HG02870 (cell line): ENCODE data around the gene RPS2.
"Not testable (repeated sequence)": the region's sequence is repeated elsewhere in the genome, so short reads cannot be mapped to it uniquely, and the experiment has no call there.

Source experiments
- ATAC-seq: cut with Tn5 transposase; IDR thresholded peaks from one replicate; pipeline ENCODE4 v1.9.1; 2021; ENCODE audit warnings: mild to moderate bottlenecking, moderate library complexity; ENCODE audit not compliant: unreplicated experiment

Gene RPS2

DNA sequence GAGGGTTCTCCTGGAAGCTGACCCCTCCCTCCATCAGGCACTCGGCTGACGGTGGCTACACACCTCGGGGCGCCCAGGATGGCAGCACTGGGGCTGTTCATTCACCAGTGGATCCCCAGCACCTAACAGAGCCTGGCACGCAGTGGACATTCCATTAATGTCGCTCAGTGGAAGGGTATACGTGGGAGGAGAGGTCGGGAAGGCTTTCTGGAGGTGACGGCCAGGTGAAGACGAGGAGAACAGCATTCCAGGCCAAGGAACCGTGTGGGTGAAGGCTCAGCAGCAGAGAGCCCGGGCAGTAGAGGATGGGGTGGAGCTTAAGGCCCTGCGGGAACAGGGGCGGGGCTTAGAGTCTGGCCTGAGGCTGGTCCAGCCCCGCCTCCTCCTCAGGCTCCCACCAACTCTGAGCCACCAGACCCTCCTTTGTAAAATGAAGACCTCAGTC lies 43.9 kb downstream of the RPS2 start:
- ATAC-seq, result no peak

DNA sequence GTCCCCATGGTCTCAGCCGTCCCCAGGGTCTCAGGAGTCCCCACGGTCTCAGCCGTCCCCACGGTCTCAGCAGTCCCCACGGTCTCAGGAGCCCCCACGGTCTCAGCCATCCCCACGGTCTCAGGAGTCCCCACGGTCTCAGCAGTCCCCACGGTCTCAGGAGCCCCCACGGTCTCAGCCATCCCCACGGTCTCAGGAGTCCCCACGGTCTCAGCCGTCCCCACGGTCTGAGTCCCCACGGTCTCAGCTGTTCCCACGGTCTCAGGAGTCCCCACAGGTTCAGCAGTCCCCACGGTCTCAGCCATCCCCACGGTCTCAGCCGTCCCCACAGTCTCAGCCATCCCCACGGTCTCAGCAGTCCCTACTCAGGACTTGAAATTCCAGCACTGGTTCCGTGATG lies 44.5 kb downstream of the RPS2 start:
- ATAC-seq, result not testable (repeated sequence)

- no peak for ATAC-seq
Observed at GRCh38 chr16:1919327-1919998, 45.2 kb downstream of the RPS2 start.

- ATAC-seq, result no peak
Observed at GRCh38 chr16:1918351-1919326, 46.0 kb downstream of the RPS2 start, which contains the start of gene HS3ST6. Gene HS3ST6, minus strand, starts transcription at chr16:1918415. Its CDS starts 92 bp downstream, at chr16:1918323.

DNA sequence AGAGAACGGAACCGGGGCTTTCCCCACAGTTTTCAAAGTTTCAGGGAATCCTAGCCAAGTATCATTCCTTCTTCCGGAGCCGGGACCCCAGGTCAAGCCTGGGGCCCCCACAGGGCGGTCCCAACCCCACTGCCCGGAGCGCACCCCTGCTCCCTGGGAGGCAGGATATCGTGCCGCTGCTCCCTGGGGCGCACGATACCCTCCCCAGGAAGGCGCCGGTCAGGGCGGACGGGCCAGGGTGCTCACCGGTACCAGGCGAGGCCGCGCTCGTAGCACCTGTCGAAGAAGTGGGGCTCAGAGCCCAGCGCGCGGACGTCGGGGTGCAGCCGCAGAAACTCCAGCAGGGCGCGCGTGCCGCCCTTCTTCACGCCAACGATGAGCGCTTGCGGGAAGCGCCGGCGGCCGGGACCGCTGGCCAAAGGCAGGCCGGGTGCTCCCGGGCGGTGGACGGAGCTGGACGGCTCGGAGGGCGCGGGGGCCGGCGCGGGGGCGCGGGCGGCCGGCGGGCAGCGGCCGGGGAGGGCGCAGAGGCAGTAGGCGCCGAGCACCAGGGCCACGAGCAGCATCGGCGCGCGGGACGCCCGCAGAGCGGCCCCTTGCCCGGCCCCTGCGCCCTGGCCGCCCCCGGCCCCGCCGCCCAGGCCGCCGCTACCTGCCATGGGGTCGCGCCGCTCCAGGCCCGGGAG lies 46.8 kb downstream of the RPS2 start:
- no peak for ATAC-seq

GRCh38 chr16:1917056-1917664 lies 47.5 kb downstream of the RPS2 start:
- no peak for ATAC-seq

DNA sequence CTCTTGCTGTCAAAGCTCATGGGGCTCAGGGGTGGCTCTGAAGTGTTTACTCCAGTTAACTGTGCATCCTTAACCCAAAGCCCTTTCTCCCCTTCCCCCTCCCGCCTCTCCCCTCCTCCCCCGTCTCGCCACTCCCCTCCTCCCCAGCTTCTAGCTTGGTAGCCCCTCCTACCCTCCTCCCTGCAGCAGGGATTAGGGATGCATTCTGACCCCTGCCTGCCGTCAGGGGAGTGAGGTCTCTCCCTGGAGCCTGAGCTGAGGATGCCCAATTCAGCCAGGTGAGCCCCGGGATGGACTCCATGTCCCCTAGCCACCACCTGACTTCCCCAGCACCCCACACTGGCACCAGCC lies 48.0 kb downstream of the RPS2 start:
- no peak for ATAC-seq

DNA sequence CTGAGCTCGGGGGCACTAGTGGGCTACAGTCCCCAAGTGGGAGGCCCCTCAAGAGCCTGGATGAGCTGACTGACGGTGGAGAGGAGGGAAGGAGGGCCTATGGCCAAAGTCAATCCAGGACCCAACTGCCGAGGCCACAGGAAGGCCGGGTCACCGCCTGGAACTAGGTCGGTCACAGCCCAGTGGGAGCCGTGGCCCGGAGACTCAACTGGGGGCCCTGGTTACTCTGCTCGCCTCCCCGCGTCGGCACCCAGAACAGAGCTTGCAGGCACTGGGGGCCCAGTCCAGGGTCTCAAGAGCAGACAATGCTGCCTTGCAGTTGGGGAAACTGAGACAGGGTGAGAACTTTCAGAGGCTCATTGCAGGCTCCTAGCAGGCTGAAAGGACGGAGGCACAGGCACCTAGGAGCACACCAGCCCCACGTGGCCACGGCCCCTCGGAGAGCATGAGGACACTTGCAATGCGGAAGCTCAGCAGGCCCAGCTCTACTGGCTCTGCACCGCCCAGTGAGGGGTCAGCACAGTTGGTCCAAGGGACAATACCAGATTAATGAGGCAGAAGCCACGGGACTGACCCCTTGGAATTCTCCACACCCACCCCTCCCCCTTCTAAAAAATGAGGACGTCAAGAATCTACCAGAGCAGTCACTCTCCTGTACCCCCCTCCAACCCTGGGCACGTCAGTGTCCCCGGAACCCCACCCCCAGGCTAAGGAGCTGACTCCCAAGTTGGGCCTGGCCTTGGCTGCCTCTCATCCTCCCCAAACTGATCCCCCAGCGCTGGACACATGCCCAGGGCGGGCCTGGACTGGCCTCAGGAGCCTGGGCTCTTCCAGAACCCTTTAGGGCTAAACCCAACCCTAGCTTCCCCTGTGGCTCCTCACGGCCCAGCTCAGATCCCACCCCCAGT lies 48.6 kb downstream of the RPS2 start:
- no peak for ATAC-seq

GRCh38 chr16:1914988-1915387 lies 49.6 kb downstream of the RPS2 start:
- no peak for ATAC-seq

DNA sequence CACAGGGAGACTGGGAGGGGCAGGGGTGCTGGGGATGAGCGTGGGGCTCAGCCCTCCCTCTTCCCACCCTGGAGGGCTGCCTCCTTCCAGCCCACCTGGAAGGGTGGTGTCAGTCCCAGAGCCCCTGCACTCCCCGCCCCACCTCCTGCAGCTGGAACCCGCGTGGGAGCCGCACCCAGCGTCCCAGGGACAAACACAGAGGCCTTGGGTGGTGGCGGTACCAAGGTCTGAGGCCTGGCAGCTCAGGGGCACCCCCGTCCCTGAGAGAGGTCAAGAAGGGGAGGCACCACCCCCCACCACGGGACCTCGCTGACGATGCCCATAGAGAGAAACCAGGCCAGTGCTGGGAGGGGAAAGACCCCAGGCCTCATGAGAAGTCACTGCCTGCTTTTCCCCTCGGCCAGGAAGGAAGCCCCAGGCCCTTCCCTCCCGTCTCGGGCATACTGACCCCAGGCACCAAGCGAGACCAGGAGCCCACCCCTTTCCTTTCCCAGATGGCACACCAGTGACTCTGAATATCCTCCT lies 50.5 kb downstream of the RPS2 start:
- ATAC-seq, result no peak

- ATAC-seq, result no peak
Observed at GRCh38 chr16:1913327-1914083, 51.1 kb downstream of the RPS2 start.

DNA sequence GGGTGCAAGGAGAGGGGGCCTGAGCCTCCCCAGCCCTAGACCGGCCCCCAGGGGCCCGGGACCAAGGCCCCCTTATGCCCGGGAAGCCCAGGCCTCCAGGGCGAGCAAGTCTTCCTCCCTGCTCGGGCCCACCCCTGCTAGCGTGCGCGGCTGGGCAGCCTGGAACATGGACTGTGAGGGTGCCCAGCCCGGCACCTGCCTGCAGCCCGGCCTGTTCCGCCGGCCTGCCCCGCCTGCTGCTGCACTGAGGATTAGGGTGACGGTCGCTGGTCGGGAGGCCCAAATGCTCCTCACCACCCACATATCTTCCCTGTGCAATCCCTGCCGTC lies 52.4 kb downstream of the RPS2 start:
- no peak for ATAC-seq
